Activated naive CD8-positive, alpha-beta T cell treated with anti-CD3 and anti-CD28 coated beads for 36 hours (primary cell): Measurements from ENCODE around the gene ARRDC5. TPM values are rescaled to one million over a fixed set of nuclear protein-coding genes. Genes with fewer than 3 reads are reported as not detected.
"Not testable (repeated sequence)": the region's sequence is repeated elsewhere in the genome, so short reads cannot be mapped to it uniquely, and the experiment has no call there.

Experiments used
- DNase-seq: peaks from one replicate; pipeline ENCODE4 v3.0.0; 2021
- H3K27ac Mint-ChIP-seq: one replicate; pipeline ENCODE4 v1.8.0; 2022; ENCODE audit warnings: mild to moderate bottlenecking, moderate library complexity, mixed read lengths
- H3K27me3 Mint-ChIP-seq: one replicate; pipeline ENCODE4 v1.8.0; 2022; ENCODE audit warnings: mild to moderate bottlenecking, mixed read lengths
- H3K36me3 Mint-ChIP-seq: one replicate; pipeline ENCODE4 v1.8.0; 2021; ENCODE audit warnings: mild to moderate bottlenecking, mixed read lengths
- H3K4me1 Mint-ChIP-seq: one replicate; pipeline ENCODE4 v1.8.0; 2021; ENCODE audit warnings: mixed read lengths
- H3K4me3 Mint-ChIP-seq: one replicate; pipeline ENCODE4 v1.8.0; 2022; ENCODE audit warnings: mild to moderate bottlenecking, moderate library complexity, mixed read lengths
- H3K9me3 Mint-ChIP-seq: one replicate; pipeline ENCODE4 v1.8.0; 2022; ENCODE audit warnings: mixed read lengths
- total RNA-seq, 2 experiments: library from RNA; stranded (reverse); gene quantifications; one replicate each; pipeline ENCODE4 v1.2.3, GENCODE V29; 2021

ARRDC5 gene
- total RNA-seq, 2 experiments from 2014 or later, result 0.12 TPM; not detected in 1

DNA sequence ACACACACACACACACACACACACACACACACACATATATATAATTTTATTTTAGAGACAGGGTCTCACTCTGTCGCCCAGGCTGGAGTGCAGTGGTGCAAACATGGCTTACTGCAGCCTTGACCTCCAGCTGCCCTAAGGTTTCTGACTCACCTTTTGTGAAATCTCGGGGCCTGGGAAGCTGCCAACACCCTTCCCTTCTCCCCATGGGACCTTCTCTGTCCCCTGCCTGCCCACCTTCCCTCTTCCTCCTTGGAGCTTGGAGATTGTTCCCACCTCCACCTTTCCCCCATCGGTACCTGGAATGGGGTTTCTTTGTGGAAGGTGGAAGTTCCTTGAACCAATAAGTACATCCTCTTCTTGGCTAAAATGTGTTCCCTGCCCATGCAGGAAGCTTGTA is 6.3 kb downstream of the ARRDC5 start:
- no peaks in the 10 kb centered on the region for H3K9me3 Mint-ChIP-seq

DNA sequence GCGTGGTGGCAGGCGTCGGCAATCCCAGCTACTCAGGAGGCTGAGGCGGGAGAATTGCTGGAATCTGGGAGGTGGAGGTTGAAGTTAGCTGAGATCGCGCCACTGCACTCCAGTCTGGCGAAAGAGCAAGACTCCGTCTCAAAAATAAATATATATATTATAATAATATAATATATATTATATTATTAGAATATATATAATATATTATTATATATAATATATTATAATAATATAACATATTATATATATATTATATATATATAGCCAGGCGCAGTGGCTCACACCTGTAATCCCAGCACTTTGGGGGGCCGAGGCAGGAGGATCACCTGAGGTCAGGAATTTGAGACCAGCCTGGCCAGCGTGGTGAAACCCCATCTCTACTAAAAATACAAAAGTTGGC is 9.7 kb downstream of the ARRDC5 start:
- not testable (repeated sequence) for H3K4me3 Mint-ChIP-seq, H3K27me3 Mint-ChIP-seq, H3K36me3 Mint-ChIP-seq, H3K9me3 Mint-ChIP-seq, H3K27ac Mint-ChIP-seq, H3K4me1 Mint-ChIP-seq, DNase-seq

More for the DNA sequence above, 6.3 kb downstream of the ARRDC5 start:
- H3K27ac Mint-ChIP-seq, result no peak overlapping the region
- H3K27me3 Mint-ChIP-seq, result no peaks in the 10 kb centered on the region
- peaks cover 5% of the 10 kb centered on the region for H3K4me1 Mint-ChIP-seq
- no peak overlapping the region for H3K4me3 Mint-ChIP-seq
- no peak for DNase-seq
- no peaks in the 10 kb centered on the region for H3K36me3 Mint-ChIP-seq

DNA sequence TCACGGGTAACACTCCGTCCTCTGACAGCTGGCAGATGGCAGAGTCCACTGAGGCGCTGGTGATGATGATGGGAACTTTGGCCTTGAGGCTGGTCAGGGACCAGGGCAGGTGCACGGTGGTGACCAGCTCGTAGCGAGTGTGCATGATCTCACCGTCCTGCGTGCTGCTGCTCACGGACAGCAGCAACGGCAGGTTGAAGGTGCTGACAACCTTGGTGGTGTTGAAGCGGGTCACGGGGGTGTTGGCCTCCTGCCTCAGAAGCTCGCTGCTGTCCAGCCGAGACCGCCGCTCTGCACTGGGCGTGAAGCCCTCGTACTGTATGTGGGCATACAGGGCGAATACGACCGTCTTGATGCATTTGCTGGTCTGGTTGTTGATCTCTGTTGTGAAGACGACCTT is 11.6 kb downstream of the ARRDC5 start:
- Mint-ChIP-seq H3K4me3 (no peak overlapping the region), H3K27me3 (no peaks in the 10 kb centered on the region), H3K4me1 (peaks cover 5% of the 10 kb centered on the region), H3K27ac (no peak overlapping the region), H3K36me3 (no peaks in the 10 kb centered on the region), H3K9me3 (no peaks in the 10 kb centered on the region)
- no peak for DNase-seq

DNA sequence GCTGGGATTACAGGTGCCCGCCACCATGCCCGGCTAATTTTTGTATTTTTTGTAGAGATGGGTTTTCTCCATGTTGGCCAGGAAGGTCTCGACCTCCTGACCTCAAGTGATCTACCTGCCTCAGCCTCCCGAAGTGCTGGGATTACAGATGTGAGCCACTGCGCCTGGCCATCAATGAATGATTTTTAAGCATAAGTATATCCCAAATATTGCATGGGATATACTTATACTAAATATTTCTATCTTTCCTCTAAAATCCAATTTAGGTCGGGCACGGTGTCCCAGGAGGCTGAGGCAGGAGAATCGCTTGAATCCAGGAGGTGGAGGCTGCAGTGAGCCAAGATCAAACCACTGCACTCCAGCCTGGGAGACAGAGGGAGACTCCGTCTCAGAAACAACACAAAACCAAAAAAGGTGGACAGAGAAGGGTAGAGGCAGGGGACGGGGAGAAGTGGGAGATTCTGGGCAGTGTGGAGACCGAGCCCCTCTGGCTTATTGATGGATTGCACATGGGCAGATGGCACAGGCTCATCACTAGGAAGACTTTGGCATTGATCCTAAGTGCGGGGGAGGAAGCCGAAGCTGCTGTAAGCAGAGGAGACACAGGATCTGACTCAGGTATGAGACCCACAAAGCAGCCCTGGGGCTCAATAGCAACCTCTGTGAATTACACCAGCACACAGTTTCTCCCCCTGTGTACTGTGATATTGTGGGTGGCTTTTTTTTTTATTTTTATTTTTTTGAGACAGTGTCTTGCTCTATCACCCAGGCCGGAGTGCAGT is 13.5 kb downstream of the ARRDC5 start:
- Mint-ChIP-seq H3K27me3 (no peaks in the 10 kb centered on the region), H3K36me3 (no peaks in the 10 kb centered on the region), H3K4me3 (no peak overlapping the region), H3K9me3 (no peaks in the 10 kb centered on the region), H3K4me1 (no peaks in the 10 kb centered on the region), H3K27ac (no peak overlapping the region)
- no peak for DNase-seq

- H3K9me3 Mint-ChIP-seq, H3K4me3 Mint-ChIP-seq, H3K27ac Mint-ChIP-seq, DNase-seq, H3K36me3 Mint-ChIP-seq, H3K27me3 Mint-ChIP-seq, H3K4me1 Mint-ChIP-seq: not testable (repeated sequence)
Observed at GRCh38 chr19:4887803-4888202, 14.9 kb downstream of the ARRDC5 start.

DNA sequence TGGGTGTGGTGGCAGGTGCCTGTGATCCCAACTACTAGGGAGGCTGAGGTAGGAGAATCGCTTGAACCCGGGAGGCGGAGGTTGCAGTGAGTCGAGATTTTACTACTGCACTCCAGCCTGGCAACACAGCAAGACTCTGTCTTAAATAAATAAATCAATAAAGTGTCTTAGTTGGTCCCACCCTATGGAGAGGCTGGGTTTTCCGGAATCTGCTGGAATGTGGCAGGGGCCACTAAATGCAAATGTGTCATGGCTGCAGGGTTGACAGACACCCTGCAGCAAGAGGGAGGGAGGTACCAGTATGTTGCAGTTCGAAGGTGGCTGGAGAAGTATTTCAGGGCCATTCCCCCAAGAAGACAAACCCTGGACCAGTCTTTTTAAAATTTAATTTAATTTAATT is 17.7 kb downstream of the ARRDC5 start:
- not testable (repeated sequence) for H3K36me3 Mint-ChIP-seq, H3K4me1 Mint-ChIP-seq, H3K27ac Mint-ChIP-seq, H3K4me3 Mint-ChIP-seq, H3K9me3 Mint-ChIP-seq, H3K27me3 Mint-ChIP-seq, DNase-seq

- not testable (repeated sequence) for H3K36me3 Mint-ChIP-seq, H3K4me3 Mint-ChIP-seq, H3K27me3 Mint-ChIP-seq, H3K9me3 Mint-ChIP-seq, H3K4me1 Mint-ChIP-seq, H3K27ac Mint-ChIP-seq, DNase-seq
Observed at GRCh38 chr19:4882874-4883273, 19.8 kb downstream of the ARRDC5 start.

- Mint-ChIP-seq H3K4me1 (peaks cover 4% of the 10 kb centered on the region), H3K27ac (peak overlapping the region; percentile 67), H3K9me3 (no peaks in the 10 kb centered on the region), H3K27me3 (no peaks in the 10 kb centered on the region), H3K4me3 (peak overlapping the region; percentile 57), H3K36me3 (no peaks in the 10 kb centered on the region)
- DNase-seq, result no peak
Observed at GRCh38 chr19:4879041-4879440, 23.7 kb downstream of the ARRDC5 start.

GRCh38 chr19:4878491-4878968 is 24.2 kb downstream of the ARRDC5 start:
- Mint-ChIP-seq H3K9me3 (no peaks in the 10 kb centered on the region), H3K27ac (peak overlapping the region; percentile 67), H3K27me3 (no peaks in the 10 kb centered on the region), H3K4me1 (peaks cover 4% of the 10 kb centered on the region), H3K4me3 (peak overlapping the region; percentile 57), H3K36me3 (no peaks in the 10 kb centered on the region)
- peak; percentile 30 for DNase-seq

GRCh38 chr19:4877753-4878490 is 24.8 kb downstream of the ARRDC5 start:
- peak overlapping the region; percentile 57 for H3K4me3 Mint-ChIP-seq
- no peak for DNase-seq
- H3K27ac Mint-ChIP-seq, result peak overlapping the region; percentile 67
- H3K4me1 Mint-ChIP-seq, result peaks cover 4% of the 10 kb centered on the region
- no peaks in the 10 kb centered on the region for H3K27me3 Mint-ChIP-seq
- no peaks in the 10 kb centered on the region for H3K9me3 Mint-ChIP-seq
- H3K36me3 Mint-ChIP-seq, result no peaks in the 10 kb centered on the region

DNA sequence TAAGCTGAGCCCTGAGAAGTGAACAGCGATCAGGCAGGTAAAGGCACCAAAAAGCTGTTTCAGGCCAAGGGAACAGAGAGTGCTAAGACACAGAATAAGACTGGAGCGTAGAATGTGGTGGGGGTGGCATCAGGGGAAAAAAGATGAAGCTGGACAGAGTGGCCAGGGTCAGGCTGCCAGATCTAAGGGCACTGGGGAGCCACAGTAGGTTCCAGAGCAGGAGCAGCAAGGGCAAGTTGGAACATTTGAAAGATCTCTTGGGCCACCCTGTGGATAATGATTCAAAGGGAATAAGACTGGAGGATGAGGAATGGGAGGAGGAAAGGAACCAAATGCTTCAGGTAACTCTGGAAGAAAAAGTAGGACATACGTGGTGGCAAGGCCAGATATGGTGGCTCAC is 28.8 kb downstream of the ARRDC5 start:
- no peak for DNase-seq
- Mint-ChIP-seq H3K9me3 (no peaks in the 10 kb centered on the region), H3K27me3 (no peaks in the 10 kb centered on the region), H3K4me1 (peaks cover 11% of the 10 kb centered on the region), H3K27ac (no peak overlapping the region), H3K36me3 (no peaks in the 10 kb centered on the region), H3K4me3 (no peak overlapping the region)

DNA sequence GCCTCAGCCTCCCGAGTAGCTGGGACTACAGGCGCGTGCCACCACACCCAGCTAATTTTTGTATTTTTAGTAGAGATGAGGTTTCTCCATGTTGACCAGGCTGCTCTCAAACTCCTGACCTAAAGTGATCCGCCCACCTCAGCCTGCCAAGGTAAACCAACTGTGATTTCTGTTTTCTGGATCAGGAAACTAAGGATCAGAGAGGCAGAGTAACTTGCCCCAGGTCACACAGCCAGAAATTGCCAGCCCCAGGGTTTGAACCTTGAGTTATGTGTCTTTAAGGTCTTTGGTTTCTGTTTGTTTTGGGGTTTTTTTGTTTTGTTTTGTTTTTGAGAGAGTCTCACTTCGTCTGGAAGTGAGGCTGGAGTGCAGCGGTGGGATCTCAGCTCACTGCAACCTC is 31.0 kb downstream of the ARRDC5 start:
- Mint-ChIP-seq H3K36me3 (no peaks in the 10 kb centered on the region), H3K4me1 (peaks cover 13% of the 10 kb centered on the region), H3K27me3 (no peaks in the 10 kb centered on the region), H3K27ac (no peak overlapping the region), H3K9me3 (no peaks in the 10 kb centered on the region), H3K4me3 (no peak overlapping the region)
- no peak for DNase-seq

- no peaks in the 10 kb centered on the region for H3K36me3 Mint-ChIP-seq
- no peak overlapping the region for H3K27ac Mint-ChIP-seq
- peaks cover 16% of the 10 kb centered on the region for H3K4me1 Mint-ChIP-seq
- no peaks in the 10 kb centered on the region for H3K27me3 Mint-ChIP-seq
- H3K4me3 Mint-ChIP-seq, result no peak overlapping the region
- no peaks in the 10 kb centered on the region for H3K9me3 Mint-ChIP-seq
- DNase-seq, result peak; percentile 22
Observed at GRCh38 chr19:4870025-4870700, 32.5 kb downstream of the ARRDC5 start.

GRCh38 chr19:4868286-4868834 is 34.3 kb downstream of the ARRDC5 start:
- H3K27ac Mint-ChIP-seq, result no peak overlapping the region
- H3K4me3 Mint-ChIP-seq, result peak overlapping the region; percentile 75
- H3K36me3 Mint-ChIP-seq, result no peaks in the 10 kb centered on the region
- H3K9me3 Mint-ChIP-seq, result no peaks in the 10 kb centered on the region
- no peak for DNase-seq
- H3K27me3 Mint-ChIP-seq, result no peaks in the 10 kb centered on the region
- peaks cover 16% of the 10 kb centered on the region for H3K4me1 Mint-ChIP-seq
